DOHH2 (cell line): Measurements from ENCODE around the gene SUSD4.

Experiments used
- H3F3A ChIP-seq: fragments of 200-600 bp; sonication (generic), shearing (Covaris generic); 2 replicates; pipeline ENCODE4 v1.6.0; 2016; ENCODE audit warnings: antibody characterized with exemption, mild to moderate bottlenecking; ENCODE audit not compliant: control insufficient read depth, insufficient read depth
- H3K27ac ChIP-seq: fragments of 200-600 bp; sonication (generic); 2 replicates; pipeline ENCODE4 v1.5.1; 2014; ENCODE audit warnings: low read depth, mild to moderate bottlenecking, low read length, moderate library complexity
- H3K27me3 ChIP-seq: fragments of 200-600 bp; sonication (generic); 2 replicates; pipeline ENCODE4 v1.6.1; 2014; ENCODE audit warnings: mild to moderate bottlenecking, low read length, mixed read lengths; ENCODE audit not compliant: control insufficient read depth
- H3K36me3 ChIP-seq: fragments of 200-600 bp; sonication (generic); 2 replicates; pipeline ENCODE4 v1.6.1; 2014; ENCODE audit warnings: mild to moderate bottlenecking, low read length, moderate library complexity, mixed read lengths; ENCODE audit not compliant: control insufficient read depth
- H3K4me1 ChIP-seq: fragments of 200-600 bp; sonication (generic); 2 replicates; pipeline ENCODE4 v1.6.1; 2014; ENCODE audit warnings: mild to moderate bottlenecking, low read length, mixed read lengths; ENCODE audit not compliant: control insufficient read depth
- H3K4me2 ChIP-seq: fragments of 200-600 bp; sonication (generic); 2 replicates; pipeline ENCODE4 v1.6.0; 2014; ENCODE audit warnings: mild to moderate bottlenecking, low read length, moderate library complexity
- H3K4me3 ChIP-seq: fragments of 200-600 bp; sonication (generic); 2 replicates; pipeline ENCODE4 v1.5.1; 2014; ENCODE audit warnings: mild to moderate bottlenecking, low read length, mixed read lengths
- H3K79me2 ChIP-seq: fragments of 200-600 bp; sonication (generic); 2 replicates; pipeline ENCODE4 v1.6.1; 2014; ENCODE audit warnings: mild to moderate bottlenecking, low read length, mixed read lengths; ENCODE audit not compliant: control insufficient read depth
- H3K9me2 ChIP-seq: fragments of 200-600 bp; sonication (generic); replicated peaks from 2 replicates; pipeline ENCODE4 v1.6.1; 2014; ENCODE audit warnings: mild to moderate bottlenecking, low read length, mixed read lengths; ENCODE audit not compliant: control insufficient read depth
- H3K9me3 ChIP-seq: fragments of 200-600 bp; sonication (generic); 2 replicates; pipeline ENCODE4 v1.6.1; 2014; ENCODE audit warnings: antibody characterized with exemption, low read length, mixed read lengths; ENCODE audit not compliant: control insufficient read depth, insufficient read depth
- H4K20me1 ChIP-seq: fragments of 200-600 bp; sonication (generic); 2 replicates; pipeline ENCODE4 v1.6.0; 2014; ENCODE audit warnings: low read depth, mild to moderate bottlenecking, antibody characterized with exemption, low read length, moderate library complexity; ENCODE audit not compliant: control insufficient read depth, insufficient read depth
- EZH2phosphoT487 ChIP-seq: fragments of 200-600 bp; sonication (generic); IDR thresholded peaks from 2 replicates; pipeline ENCODE4 v1.6.1; 2017; ENCODE audit warnings: borderline replicate concordance, mild to moderate bottlenecking, antibody characterized with exemption, low read length, moderate library complexity, mixed read lengths
- TF ChIP-seq, protein P1 (sequence below): fragments of 200-600 bp; sonication (generic); IDR thresholded peaks from one replicate; pipeline ENCODE4 v1.5.1; 2014; ENCODE audit warnings: antibody characterized with exemption, mild to moderate bottlenecking, low read depth, low read length; ENCODE audit not compliant: poor library complexity, severe bottlenecking

The SUSD4 gene

DNA sequence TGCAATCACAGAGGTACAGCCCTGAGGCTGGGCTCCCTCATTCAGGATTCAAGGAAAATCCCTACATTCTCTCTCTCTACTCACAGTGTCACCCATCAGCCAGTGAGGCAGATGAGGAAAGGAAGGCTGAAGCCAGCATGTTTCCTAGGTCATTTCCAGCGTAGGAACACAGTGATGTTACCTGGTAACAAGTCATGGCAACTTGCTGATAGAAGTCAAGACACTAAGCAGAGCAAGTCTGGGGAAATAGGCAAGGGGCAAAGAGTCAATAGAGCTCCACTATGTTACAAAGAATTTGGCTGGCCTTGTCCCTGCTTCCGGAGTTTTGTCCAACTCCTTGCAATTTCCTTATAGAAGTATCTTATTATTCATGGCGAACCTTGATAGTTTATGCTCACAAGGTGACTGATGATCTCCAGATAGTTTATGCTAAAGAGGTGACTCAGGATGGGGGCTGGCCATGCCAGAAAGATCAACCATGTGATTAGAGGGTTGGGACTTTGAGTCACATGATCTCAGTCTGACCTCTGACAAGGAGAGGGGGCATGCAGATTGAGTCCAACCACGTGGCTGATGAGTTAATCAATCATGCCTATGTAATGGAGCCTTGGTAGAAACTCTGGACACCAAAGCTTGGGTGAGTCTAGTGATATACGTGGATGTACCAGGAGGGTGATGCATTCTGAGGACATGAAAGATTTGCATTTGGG is 51.1 kb downstream of the SUSD4 start:
- no peak for TF ChIP-seq EZH2phosphoT487
- TF ChIP-seq, protein P1, sequence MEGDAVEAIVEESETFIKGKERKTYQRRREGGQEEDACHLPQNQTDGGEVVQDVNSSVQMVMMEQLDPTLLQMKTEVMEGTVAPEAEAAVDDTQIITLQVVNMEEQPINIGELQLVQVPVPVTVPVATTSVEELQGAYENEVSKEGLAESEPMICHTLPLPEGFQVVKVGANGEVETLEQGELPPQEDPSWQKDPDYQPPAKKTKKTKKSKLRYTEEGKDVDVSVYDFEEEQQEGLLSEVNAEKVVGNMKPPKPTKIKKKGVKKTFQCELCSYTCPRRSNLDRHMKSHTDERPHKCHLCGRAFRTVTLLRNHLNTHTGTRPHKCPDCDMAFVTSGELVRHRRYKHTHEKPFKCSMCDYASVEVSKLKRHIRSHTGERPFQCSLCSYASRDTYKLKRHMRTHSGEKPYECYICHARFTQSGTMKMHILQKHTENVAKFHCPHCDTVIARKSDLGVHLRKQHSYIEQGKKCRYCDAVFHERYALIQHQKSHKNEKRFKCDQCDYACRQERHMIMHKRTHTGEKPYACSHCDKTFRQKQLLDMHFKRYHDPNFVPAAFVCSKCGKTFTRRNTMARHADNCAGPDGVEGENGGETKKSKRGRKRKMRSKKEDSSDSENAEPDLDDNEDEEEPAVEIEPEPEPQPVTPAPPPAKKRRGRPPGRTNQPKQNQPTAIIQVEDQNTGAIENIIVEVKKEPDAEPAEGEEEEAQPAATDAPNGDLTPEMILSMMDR = no peak
- no peaks in the 10 kb centered on the region for H3F3A ChIP-seq
- no peak overlapping the region for H3K27ac ChIP-seq
- H3K36me3 ChIP-seq = no peaks in the 10 kb centered on the region
- no peaks in the 10 kb centered on the region for H3K9me2 ChIP-seq
- no peaks in the 10 kb centered on the region for H3K27me3 ChIP-seq
- no peak overlapping the region for H3K4me3 ChIP-seq
- H3K4me1 ChIP-seq = no peaks in the 10 kb centered on the region
- H3K4me2 ChIP-seq = no peak overlapping the region
- no peaks in the 10 kb centered on the region for H3K9me3 ChIP-seq
- H4K20me1 ChIP-seq = no peaks in the 10 kb centered on the region
- H3K79me2 ChIP-seq = no peaks in the 10 kb centered on the region

DNA sequence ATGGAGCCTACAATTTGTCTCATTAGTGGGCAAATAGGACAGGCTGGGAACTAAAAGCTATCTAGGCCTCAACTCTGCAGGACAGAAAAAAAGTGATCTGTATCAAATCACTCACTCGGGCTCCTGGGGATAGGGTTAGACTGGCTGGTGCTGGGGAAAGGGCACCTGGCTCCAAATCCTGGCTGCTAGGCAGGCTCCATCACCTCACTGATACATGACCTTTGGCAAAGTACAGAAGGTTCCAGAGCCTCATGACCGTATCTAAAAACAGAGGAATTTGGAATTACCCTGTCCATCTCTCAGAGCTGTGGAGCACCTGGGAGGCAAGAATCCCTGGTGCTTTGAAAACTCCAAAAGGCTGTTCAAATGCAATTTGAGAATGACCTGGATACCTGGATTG is 51.7 kb downstream of the SUSD4 start:
- H3K9me2 ChIP-seq = no peaks in the 10 kb centered on the region
- no peaks in the 10 kb centered on the region for H3K27me3 ChIP-seq
- no peaks in the 10 kb centered on the region for H4K20me1 ChIP-seq
- no peaks in the 10 kb centered on the region for H3K4me1 ChIP-seq
- no peak overlapping the region for H3K4me2 ChIP-seq
- no peak for TF ChIP-seq EZH2phosphoT487
- TF ChIP-seq, protein P1 = no peak
- H3K36me3 ChIP-seq = no peaks in the 10 kb centered on the region
- no peaks in the 10 kb centered on the region for H3K79me2 ChIP-seq
- no peaks in the 10 kb centered on the region for H3K9me3 ChIP-seq
- H3K4me3 ChIP-seq = no peak overlapping the region
- H3K27ac ChIP-seq = no peak overlapping the region
- H3F3A ChIP-seq = no peaks in the 10 kb centered on the region

DNA sequence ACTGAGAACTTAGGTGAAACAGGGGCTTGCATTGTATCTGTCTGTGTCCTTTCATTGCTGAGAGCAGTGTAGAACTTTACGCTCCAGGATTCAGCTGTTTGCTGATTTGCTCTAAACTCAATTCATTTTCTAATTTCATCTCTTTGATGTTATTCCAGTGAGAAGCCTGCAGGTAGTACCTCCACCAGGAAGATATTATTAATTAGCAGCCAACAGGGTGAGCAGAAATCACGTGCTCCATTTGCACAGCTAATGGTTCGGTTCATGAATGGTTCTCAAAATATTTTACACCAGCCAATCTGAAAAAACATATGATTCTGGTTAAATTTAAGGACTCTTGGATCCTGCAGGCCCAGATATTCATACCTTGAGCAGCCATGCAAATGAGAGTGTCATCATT is 52.1 kb downstream of the SUSD4 start:
- no peaks in the 10 kb centered on the region for H3K79me2 ChIP-seq
- H4K20me1 ChIP-seq = no peaks in the 10 kb centered on the region
- H3K36me3 ChIP-seq = no peaks in the 10 kb centered on the region
- no peaks in the 10 kb centered on the region for H3K4me1 ChIP-seq
- H3F3A ChIP-seq = no peaks in the 10 kb centered on the region
- no peaks in the 10 kb centered on the region for H3K9me2 ChIP-seq
- H3K27ac ChIP-seq = no peak overlapping the region
- no peak for TF ChIP-seq EZH2phosphoT487
- TF ChIP-seq, protein P1 = no peak
- H3K4me3 ChIP-seq = no peak overlapping the region
- no peak overlapping the region for H3K4me2 ChIP-seq
- H3K27me3 ChIP-seq = no peaks in the 10 kb centered on the region
- H3K9me3 ChIP-seq = no peaks in the 10 kb centered on the region

DNA sequence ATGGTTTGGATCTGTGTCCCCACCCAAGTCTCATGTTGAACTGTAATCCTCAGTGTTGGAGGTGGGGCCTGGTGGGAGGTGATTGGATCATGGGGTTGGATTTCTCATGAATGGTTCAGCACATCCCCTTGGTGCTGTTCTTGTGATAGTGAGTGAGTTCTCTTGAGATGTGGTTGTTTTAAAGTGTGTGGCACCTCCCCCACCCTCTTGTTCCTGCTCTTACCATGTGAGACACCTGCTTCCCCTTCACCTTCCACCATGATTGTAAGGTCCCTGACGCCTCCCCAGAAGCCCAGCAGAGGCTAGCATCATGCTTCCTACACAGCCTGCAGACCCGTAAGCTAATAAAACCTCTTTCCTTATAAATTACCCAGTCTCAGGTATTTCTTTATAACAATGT is 55.8 kb downstream of the SUSD4 start:
- Histone ChIP-seq H3K79me2 (no peaks in the 10 kb centered on the region), H3K4me3 (no peak overlapping the region), H3F3A (no peaks in the 10 kb centered on the region), H3K9me3 (no peaks in the 10 kb centered on the region), H3K27me3 (no peaks in the 10 kb centered on the region), H4K20me1 (no peaks in the 10 kb centered on the region), H3K9me2 (no peaks in the 10 kb centered on the region), H3K4me2 (no peak overlapping the region), H3K4me1 (no peaks in the 10 kb centered on the region), H3K36me3 (no peaks in the 10 kb centered on the region), H3K27ac (no peak overlapping the region)
- TF ChIP-seq, protein P1 = no peak
- no peak for TF ChIP-seq EZH2phosphoT487
